ENCODE data around the gene NBEAL2. TPM values are rescaled to one million over a fixed set of nuclear protein-coding genes. Genes with fewer than 3 reads are reported as not detected.

The NBEAL2 gene
- total and polyA plus RNA-seq, 2 of the 8 experiments (the other 6 are each of a cell fraction or from before 2014, with no cell fraction given), result 27.3 to 46.9 TPM

DNA sequence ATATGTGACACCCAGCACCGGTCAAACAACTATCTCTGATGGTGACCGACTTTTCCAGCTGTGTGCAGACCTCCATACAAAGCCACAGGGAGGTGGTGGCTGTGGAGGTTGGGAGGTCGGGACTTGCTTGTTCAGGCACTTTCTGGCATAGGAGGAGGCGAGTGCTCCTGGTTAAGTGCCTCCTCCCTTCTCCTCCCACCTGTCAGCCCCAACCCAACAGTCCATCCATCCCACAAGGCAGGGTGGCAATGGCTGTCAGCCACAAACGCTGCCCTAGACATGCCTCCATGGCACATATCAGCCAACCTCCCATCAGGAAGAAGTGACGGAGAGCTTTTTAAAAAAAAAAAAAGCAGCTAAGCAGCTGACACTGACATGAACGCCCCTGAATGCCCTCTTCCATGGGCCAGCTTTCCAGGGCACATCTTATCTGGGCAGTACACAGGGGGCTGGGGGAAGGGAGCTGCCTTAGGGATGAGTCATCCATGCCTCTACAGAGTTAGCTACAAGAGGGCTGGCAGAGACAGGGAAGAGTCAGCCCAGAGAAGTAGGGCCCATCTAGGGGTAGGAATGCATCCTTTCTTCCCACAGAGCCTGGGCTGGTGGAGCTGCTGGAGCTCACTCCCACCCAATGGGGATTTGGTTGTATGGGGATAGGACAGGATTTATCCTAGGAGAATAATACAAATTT is 44.2 kb upstream of the NBEAL2 start (continued):
- TF ChIP-seq, protein P1, sequence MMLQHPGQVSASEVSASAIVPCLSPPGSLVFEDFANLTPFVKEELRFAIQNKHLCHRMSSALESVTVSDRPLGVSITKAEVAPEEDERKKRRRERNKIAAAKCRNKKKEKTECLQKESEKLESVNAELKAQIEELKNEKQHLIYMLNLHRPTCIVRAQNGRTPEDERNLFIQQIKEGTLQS (IDR thresholded peaks at IDR 0.05; ENCODE audit: insufficient read depth, low read depth, low read length), result peak; percentile 85
